Uterus (tissue), 2 donors: ENCODE data around the gene TTC39C.

ENCODE experiments used
- CTCF ChIP-seq, 4 experiments: fragments of 200-600 bp in 2 of 4; fragments of 450-650 bp in 2 of 4; sonication (generic) in 2 of 4; IDR thresholded peaks; one replicate each; pipeline ENCODE4 v1.5.1; 2016 to 2019; ENCODE audit warnings: antibody characterized with exemption in 4 of 4, mild to moderate bottlenecking in 2 of 4, moderate library complexity in 1 of 4
- POLR2A ChIP-seq, 2 donors: fragments of 450-650 bp; IDR thresholded peaks; one replicate each; pipeline ENCODE4 v1.6.1; 2016; ENCODE audit warnings: antibody characterized with exemption in 2 of 2, mild to moderate bottlenecking in 1 of 2, moderate library complexity in 1 of 2

- TF ChIP-seq CTCF (IDR thresholded peaks at IDR 0.05): no peak
- TF ChIP-seq POLR2A (IDR thresholded peaks at IDR 0.05): no peak
Measured at GRCh38 chr18:24128700-24129099, 114.1 kb downstream of the TTC39C start.
